GM10847 (cell line): Measurements from ENCODE around the gene SRSF6.

Experiments
- POLR2A ChIP-seq: IDR thresholded peaks from 2 replicates; pipeline ENCODE4 v1.6.1; 2011; ENCODE audit not compliant: insufficient read length; ENCODE audit errors: extremely low read depth

The SRSF6 gene

GRCh38 chr20:43507150-43508080 is 49.7 kb downstream of the SRSF6 start, which contains the start of gene L3MBTL1:
Gene L3MBTL1, plus strand, starts transcription at chr20:43507697. Its CDS starts 5,807 bp downstream, at chr20:43513504.
- no peak for TF ChIP-seq POLR2A

GRCh38 chr20:43508106-43508505 is 50.4 kb downstream of the SRSF6 start:
- no peak for TF ChIP-seq POLR2A

GRCh38 chr20:43508604-43509040 is 50.9 kb downstream of the SRSF6 start:
- no peak for TF ChIP-seq POLR2A

- no peak for TF ChIP-seq POLR2A
These were observed 54.2 kb downstream of the SRSF6 start for GRCh38 chr20:43511879-43512278.

GRCh38 chr20:43513372-43513930 is 55.8 kb downstream of the SRSF6 start:
- no peak for TF ChIP-seq POLR2A
